Fibroblast of the aortic adventitia (primary cell): ENCODE results near the gene CREB3L1. TPM values are rescaled to one million over a fixed set of nuclear protein-coding genes. Genes with fewer than 3 reads are reported as not detected.

Experiments
- DNase-seq: peaks from one replicate; pipeline ENCODE4 v3.0.0-alpha.2; 2010; ENCODE audit warnings: low read depth
- H3K4me3 ChIP-seq: 2 replicates; pipeline ENCODE4 v1.5.1; 2011; ENCODE audit warnings: low read depth, mild to moderate bottlenecking, control low read depth, low read length, moderate library complexity
- CTCF ChIP-seq: IDR thresholded peaks from 2 replicates; pipeline ENCODE4 v1.5.1; 2011; ENCODE audit warnings: mild to moderate bottlenecking, low read length, control low read depth, inconsistent platforms; ENCODE audit not compliant: insufficient read depth
- total RNA-seq: library from RNA; depleted of rRNA; stranded (reverse); fragments of >200 nt; gene quantifications from 2 replicates; pipeline ENCODE4 v1.2.3, GENCODE V29; 2012; ENCODE audit warnings: low replicate concordance

The CREB3L1 gene
- total RNA-seq, 1 donor: 37.5 TPM

GRCh38 chr11:46242952-46243795, 34.3 kb upstream of the CREB3L1 start:
- TF ChIP-seq CTCF: no peak
- peak; percentile 99 for DNase-seq
- peak overlapping the region; percentile 60 for H3K4me3 ChIP-seq

- peak overlapping the region; percentile 60 for H3K4me3 ChIP-seq
- DNase-seq: no peak
- no peak for TF ChIP-seq CTCF
These were observed 33.7 kb upstream of the CREB3L1 start for GRCh38 chr11:46243796-46244109.

GRCh38 chr11:46246521-46246920, 30.9 kb upstream of the CREB3L1 start:
- DNase-seq: peak; percentile 82
- no peak overlapping the region for H3K4me3 ChIP-seq
- no peak for TF ChIP-seq CTCF

- peak; percentile 37 for DNase-seq
- no peak for TF ChIP-seq CTCF
- no peak overlapping the region for H3K4me3 ChIP-seq
These were observed 30.4 kb upstream of the CREB3L1 start for GRCh38 chr11:46247090-46247489.

- TF ChIP-seq CTCF: no peak
- DNase-seq: peak; percentile 38
- H3K4me3 ChIP-seq: no peak overlapping the region
These were observed 29.8 kb upstream of the CREB3L1 start for GRCh38 chr11:46247659-46248058.

- peak; percentile 91 for DNase-seq
- H3K4me3 ChIP-seq: no peak overlapping the region
- no peak for TF ChIP-seq CTCF
These were observed 29.0 kb upstream of the CREB3L1 start for GRCh38 chr11:46248289-46249102.
